Spleen (tissue), 11 donors: Measurements from ENCODE around the gene POM121L12. TPM values are rescaled to one million over a fixed set of nuclear protein-coding genes. Genes with fewer than 3 reads are reported as not detected.

ENCODE experiments used
- DNase-seq: peaks from one replicate; pipeline ENCODE4 v3.0.0-alpha.2; 2020
- H3K27ac ChIP-seq, 8 donors: fragments of 200-600 bp; sonication (generic) in 7 of 8; 1 replicate in 4 of 8; 2 replicates in 4 of 8; pipeline versions ENCODE4 v1.5.0 to v1.8.0; 2016 to 2021; ENCODE audit warnings: inconsistent platforms in 4 of 8, mild to moderate bottlenecking in 4 of 8, moderate library complexity in 1 of 8
- H3K27me3 ChIP-seq, 7 donors: fragments of 200-600 bp; sonication (generic) in 6 of 7; replicated peaks in 1 of 7; 1 replicate in 4 of 7; 2 replicates in 3 of 7; pipeline versions ENCODE4 v1.5.0 to v1.8.0; 2016 to 2021; ENCODE audit warnings: inconsistent platforms in 3 of 7, mild to moderate bottlenecking in 1 of 7
- H3K36me3 ChIP-seq, 6 donors: fragments of 200-600 bp; sonication (generic) in 5 of 6; 1 replicate in 4 of 6; 2 replicates in 2 of 6; pipeline versions ENCODE4 v1.5.0 to v1.8.0; 2016 to 2021; ENCODE audit warnings: inconsistent platforms in 2 of 6
- H3K4me1 ChIP-seq, 6 donors: fragments of 200-600 bp; sonication (generic) in 5 of 6; 1 replicate in 3 of 6; 2 replicates in 3 of 6; pipeline versions ENCODE4 v1.5.0 to v1.8.0; 2016 to 2021; ENCODE audit warnings: inconsistent platforms in 3 of 6
- H3K4me3 ChIP-seq, 8 donors: fragments of 200-600 bp; sonication (generic) in 7 of 8; 1 replicate in 4 of 8; 2 replicates in 4 of 8; pipeline versions ENCODE4 v1.5.0 to v1.8.0; 2016 to 2021; ENCODE audit warnings: inconsistent platforms in 4 of 8, mild to moderate bottlenecking in 4 of 8, moderate library complexity in 2 of 8
- H3K9me3 ChIP-seq, 8 donors: fragments of 200-600 bp; sonication (generic) in 7 of 8; 1 replicate in 4 of 8; 2 replicates in 4 of 8; pipeline versions ENCODE4 v1.5.0 to v1.8.0; 2016 to 2021; ENCODE audit warnings: inconsistent platforms in 4 of 8
- CTCF ChIP-seq, 11 experiments: fragments of 200-600 bp in 7 of 11; fragments of 450-650 bp in 4 of 11; sonication (generic) in 4 of 11; IDR thresholded peaks in 8 of 11; conservative IDR thresholded peaks in 3 of 11; 1 replicate in 7 of 11; 2 replicates in 4 of 11; pipeline versions ENCODE4 v1.4.0 to v1.8.0; 2016 to 2021; ENCODE audit warnings: antibody characterized with exemption in 11 of 11, inconsistent platforms in 4 of 11, mild to moderate bottlenecking in 1 of 11
- POLR2A ChIP-seq, 3 donors: fragments of 450-650 bp; IDR thresholded peaks; one replicate each; pipeline ENCODE4 v1.5.1; 2017; ENCODE audit warnings: antibody characterized with exemption in 3 of 3, mild to moderate bottlenecking in 1 of 3
- POLR2AphosphoS5 ChIP-seq, 3 donors: sonication (generic); formaldehyde crosslinking; IDR thresholded peaks; one replicate each; pipeline ENCODE4 v1.5.1; 2017; ENCODE audit warnings: antibody characterized with exemption in 3 of 3
- WGBS, 5 donors: extraction: QIAGEN DNeasy Blood & Tissue Kit in 3 of 5; methylation state at CpG; one replicate each; pipeline versions ENCODE4 v1.1.5 to v1.1.7; 2013 to 2018; 5-methylcytosine and 5-hydroxymethylcytosine counted together
- intact Hi-C: fragments of 100-400 bp; cut with DNase I; formaldehyde crosslinking; loops from one replicate; pipeline ENCODE4 v1.15.0; 2023; ENCODE audit warnings: low total_unique reads
- polyA plus RNA-seq, 3 donors: library from polyadenylated mRNA; stranded (reverse); fragments of 200-250 nt; gene quantifications; one replicate each; pipeline ENCODE4 v1.2.1, GENCODE V29; 2013
- total RNA-seq, 7 donors: library from RNA; depleted of rRNA in 3 of 7; stranded (reverse); fragments of >200 nt in 3 of 7; fragmentation: NEBNext Ultra II Directional in 4 of 7; extraction: Animal tissue kit (Norgen Biotek cat#: 25700) in 4 of 7; gene quantifications; one replicate each; pipeline versions ENCODE4 v1.1.0 to v1.2.1, GENCODE V29; 2016 to 2021
- donor health status: healthy with polysubstance abuse.
- donor health status: DM: no; HTN: no; CAD: no; lungs with moderate emphysema.
- donor health status: DM: no; HTN: no; CAD: no.
- donor health status: Bipolar disorder and iron deficiency.
- donor health status: healthy.
- donor health status: DM: no; HTN: no; CAD: no.
- donor health status: DM: yes; HTN: yes; CAD: no.

The POM121L12 gene
- total and polyA plus RNA-seq, 10 donors = not detected

GRCh38 chr7:53059591-53059990, 24.2 kb downstream of the POM121L12 start:
- no peak for DNase-seq
- WGBS, 5 donors = 29 to 46% (median 39%) methylated on average over 2 of the region's 2 CpGs
- no peak overlapping the region for H3K27ac ChIP-seq

GRCh38 chr7:53060066-53060465, 24.6 kb downstream of the POM121L12 start:
- Histone ChIP-seq H3K9me3 (peaks cover 0 to 42% (median 16%) of the 10 kb centered on the region in 8 donors), H3K27ac (no peak overlapping the region), H3K27me3 (no peaks in the 10 kb centered on the region), H3K36me3 (no peaks in the 10 kb centered on the region), H3K4me1 (no peaks in the 10 kb centered on the region), H3K4me3 (no peak overlapping the region)
- DNase-seq = no peak
- intact Hi-C loops = no loop called here
- WGBS, 5 donors = 90 to 96% (median 93%) methylated on average over 1 of the region's 1 CpG
- no peak for TF ChIP-seq POLR2A (IDR thresholded peaks at IDR 0.05)
- no peak for TF ChIP-seq POLR2AphosphoS5 (IDR thresholded peaks at IDR 0.05)
- TF ChIP-seq CTCF (IDR thresholded peaks at IDR 0.05 in 8 of 11, conservative IDR thresholded peaks at IDR 0.05 in 3 of 11) = no peak

More at GRCh38 chr7:53059591-53059990, 24.2 kb downstream of the POM121L12 start:
- H3K27me3 ChIP-seq = no peaks in the 10 kb centered on the region
- no peaks in the 10 kb centered on the region for H3K4me1 ChIP-seq
- peaks cover 0 to 38% (median 12%) of the 10 kb centered on the region in 8 donors for H3K9me3 ChIP-seq
- intact Hi-C loops = no loop called here
- no peak overlapping the region for H3K4me3 ChIP-seq
- TF ChIP-seq POLR2A (IDR thresholded peaks at IDR 0.05) (no peak), CTCF (IDR thresholded peaks at IDR 0.05 in 8 of 11, conservative IDR thresholded peaks at IDR 0.05 in 3 of 11) (no peak), POLR2AphosphoS5 (IDR thresholded peaks at IDR 0.05) (no peak)
- H3K36me3 ChIP-seq = no peaks in the 10 kb centered on the region

GRCh38 chr7:53062796-53063195, 27.4 kb downstream of the POM121L12 start:
- intact Hi-C loops = no loop called here
- Histone ChIP-seq H3K27ac (no peak overlapping the region), H3K4me3 (no peak overlapping the region), H3K9me3 (peaks cover 0 to 47% (median 25%) of the 10 kb centered on the region in 8 donors), H3K4me1 (no peaks in the 10 kb centered on the region), H3K27me3 (no peaks in the 10 kb centered on the region), H3K36me3 (no peaks in the 10 kb centered on the region)
- DNase-seq = no peak
- no peak for TF ChIP-seq POLR2A (IDR thresholded peaks at IDR 0.05)
- no peak for TF ChIP-seq POLR2AphosphoS5 (IDR thresholded peaks at IDR 0.05)
- no peak for TF ChIP-seq CTCF (IDR thresholded peaks at IDR 0.05 in 8 of 11, conservative IDR thresholded peaks at IDR 0.05 in 3 of 11)

GRCh38 chr7:53068673-53069072, 33.2 kb downstream of the POM121L12 start:
- H3K9me3 ChIP-seq = peaks cover 0 to 36% (median 23%) of the 10 kb centered on the region in 8 donors
- no peaks in the 10 kb centered on the region for H3K4me1 ChIP-seq
- intact Hi-C loops = no loop called here
- no peaks in the 10 kb centered on the region for H3K36me3 ChIP-seq
- no peak overlapping the region for H3K27ac ChIP-seq
- H3K4me3 ChIP-seq = no peak overlapping the region
- WGBS, 5 donors = 83 to 93% (median 90%) methylated on average over 2 of the region's 2 CpGs
- H3K27me3 ChIP-seq = no peaks in the 10 kb centered on the region
- TF ChIP-seq POLR2A (IDR thresholded peaks at IDR 0.05) (no peak), CTCF (IDR thresholded peaks at IDR 0.05 in 8 of 11, conservative IDR thresholded peaks at IDR 0.05 in 3 of 11) (no peak)
- no peak for DNase-seq
